ENCODE data around the gene EYS.

EYS gene

GRCh38 chr6:64696053-64696452 is 1011.0 kb downstream of the EYS start:
- no peak for DNase-seq

- no peak for DNase-seq
Measured at GRCh38 chr6:64694356-64694755, 1012.7 kb downstream of the EYS start.

DNA sequence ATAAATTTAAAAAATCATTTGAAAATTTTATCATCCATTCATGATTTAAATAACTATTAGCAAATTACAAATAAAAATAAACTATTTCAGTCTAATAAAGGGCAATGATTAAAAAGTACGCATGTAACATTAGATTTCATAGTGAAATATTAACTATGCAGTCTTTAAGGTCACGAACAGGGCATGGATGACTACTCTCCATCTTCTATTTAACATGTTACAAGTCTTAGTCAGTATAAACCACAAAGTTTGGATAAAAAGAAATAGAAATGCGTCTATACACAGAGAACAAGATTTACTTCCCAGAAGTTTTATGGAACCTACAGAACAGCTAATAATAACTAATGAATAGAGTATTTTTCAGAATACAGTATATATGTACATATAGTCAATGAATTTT is 1016.0 kb downstream of the EYS start:
- DNase-seq, result no peak

GRCh38 chr6:64685401-64685800 is 1021.6 kb downstream of the EYS start:
- no peak for DNase-seq

GRCh38 chr6:64683682-64684081 is 1023.3 kb downstream of the EYS start:
- DNase-seq, result no peak

- DNase-seq, result no peak
Measured at GRCh38 chr6:64681416-64682160, 1025.4 kb downstream of the EYS start.

GRCh38 chr6:64680446-64680845 is 1026.6 kb downstream of the EYS start:
- no peak for DNase-seq

GRCh38 chr6:64679416-64679815 is 1027.6 kb downstream of the EYS start:
- DNase-seq, result no peak

DNA sequence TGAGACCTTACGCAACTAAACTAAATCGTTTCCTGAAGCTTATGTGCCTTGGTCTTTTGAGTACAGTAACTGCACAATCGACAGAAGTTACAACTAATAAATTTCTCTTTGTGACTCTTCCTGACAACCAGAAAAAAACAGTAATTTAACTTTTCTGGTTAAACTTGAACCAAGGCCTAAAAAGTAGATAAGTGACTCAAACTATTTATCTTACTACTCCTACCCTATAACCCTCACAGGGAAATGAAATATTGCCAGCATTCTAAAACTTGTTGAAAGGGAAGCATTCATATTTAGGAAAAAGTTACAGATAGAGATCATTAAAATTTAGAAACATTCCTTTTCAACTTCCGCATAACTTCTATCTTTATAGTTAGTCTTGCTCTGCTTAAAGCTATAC is 1034.4 kb downstream of the EYS start:
- DNase-seq, result no peak

DNA sequence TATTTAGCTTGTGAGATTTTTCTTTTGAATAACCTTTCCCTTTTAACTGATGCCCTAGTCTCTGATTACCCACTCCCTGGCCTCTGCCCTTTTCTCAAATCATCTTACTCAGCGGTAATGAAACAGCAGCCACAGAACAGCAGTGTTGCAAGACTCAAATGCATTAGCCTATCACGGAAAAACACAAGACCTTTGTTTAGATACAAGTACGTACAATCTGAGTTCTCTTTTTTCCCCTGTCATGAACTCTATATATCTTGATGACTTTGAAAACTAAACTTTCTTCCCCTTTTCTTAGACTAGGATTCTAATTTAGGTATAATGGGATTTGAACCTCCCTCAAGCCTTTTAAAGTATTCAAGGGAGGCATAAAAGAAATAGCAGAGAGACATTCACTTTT is 1034.9 kb downstream of the EYS start:
- DNase-seq, result no peak

- no peak for DNase-seq
Measured at GRCh38 chr6:64665137-64665536, 1041.9 kb downstream of the EYS start.

- no peak for DNase-seq
Measured at GRCh38 chr6:64664480-64664879, 1042.5 kb downstream of the EYS start.

- DNase-seq, result peak; percentile 16
Measured at GRCh38 chr6:64644024-64644423, 1063.0 kb downstream of the EYS start.

DNA sequence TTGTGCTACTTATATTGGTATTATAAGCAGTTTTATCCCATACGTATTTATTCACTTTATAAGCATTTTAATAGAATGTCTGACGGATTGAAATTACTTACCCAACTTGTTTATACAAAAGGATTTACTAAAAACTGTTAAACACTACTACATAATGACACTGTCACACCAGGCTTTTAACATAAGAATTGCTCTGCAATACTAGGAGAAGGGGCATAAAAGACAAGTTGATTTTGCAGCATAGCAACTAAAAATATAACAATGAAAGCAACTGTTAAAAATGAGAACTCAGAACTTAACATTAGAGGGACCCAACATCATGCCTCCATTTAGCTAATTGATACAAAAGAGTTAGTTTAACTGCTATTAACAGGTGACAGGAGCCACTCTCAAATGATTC is 1076.1 kb downstream of the EYS start:
- DNase-seq, result no peak

GRCh38 chr6:64622944-64623343 is 1084.1 kb downstream of the EYS start:
- no peak for DNase-seq

- DNase-seq, result no peak
Measured at GRCh38 chr6:64602993-64603392, 1104.0 kb downstream of the EYS start.

DNA sequence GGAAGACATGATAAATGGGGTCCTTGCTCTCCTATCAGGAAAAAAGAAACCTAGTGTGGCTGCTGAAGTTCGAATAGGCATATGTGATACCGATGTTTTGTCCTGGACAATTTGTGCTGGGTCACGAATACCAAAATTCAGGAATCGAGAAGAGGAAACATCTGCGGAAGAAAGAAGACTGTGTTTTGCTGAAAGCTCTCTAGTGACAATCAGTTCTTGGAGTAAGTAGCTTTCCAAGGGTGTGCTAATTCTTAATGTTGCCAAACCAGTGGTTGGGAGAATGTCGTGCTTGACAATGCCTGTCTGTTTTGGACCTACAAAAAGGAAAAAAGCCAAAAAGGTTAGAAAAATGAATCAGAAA is 1115.4 kb downstream of the EYS start:
- DNase-seq, result no peak

GRCh38 chr6:64590965-64591675 is 1115.9 kb downstream of the EYS start:
- DNase-seq, result peak; percentile 43

DNA sequence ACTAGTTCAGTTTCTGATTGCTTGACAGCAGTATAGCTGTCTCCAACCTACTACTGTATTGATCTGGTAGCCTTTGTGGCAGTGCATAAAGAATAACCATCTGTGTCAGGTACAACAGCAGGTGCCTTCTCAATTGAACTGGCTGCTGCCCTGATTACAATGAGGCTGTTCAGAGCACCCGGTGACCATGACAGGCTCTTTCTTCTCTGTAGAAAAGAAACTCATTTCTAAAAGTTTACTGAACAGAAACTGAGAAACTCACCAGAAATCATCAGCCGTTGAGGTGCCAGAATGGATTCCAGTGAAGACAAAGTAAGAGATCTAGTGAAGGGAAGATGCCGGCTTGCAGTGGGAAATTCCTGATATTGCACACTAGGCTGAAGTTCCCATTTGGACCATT is 1117.1 kb downstream of the EYS start:
- no peak for DNase-seq

- DNase-seq, result no peak
Measured at GRCh38 chr6:64580346-64580745, 1126.7 kb downstream of the EYS start.

- peak; percentile 82 for DNase-seq
Measured at GRCh38 chr6:64553249-64553786, 1153.7 kb downstream of the EYS start.

DNA sequence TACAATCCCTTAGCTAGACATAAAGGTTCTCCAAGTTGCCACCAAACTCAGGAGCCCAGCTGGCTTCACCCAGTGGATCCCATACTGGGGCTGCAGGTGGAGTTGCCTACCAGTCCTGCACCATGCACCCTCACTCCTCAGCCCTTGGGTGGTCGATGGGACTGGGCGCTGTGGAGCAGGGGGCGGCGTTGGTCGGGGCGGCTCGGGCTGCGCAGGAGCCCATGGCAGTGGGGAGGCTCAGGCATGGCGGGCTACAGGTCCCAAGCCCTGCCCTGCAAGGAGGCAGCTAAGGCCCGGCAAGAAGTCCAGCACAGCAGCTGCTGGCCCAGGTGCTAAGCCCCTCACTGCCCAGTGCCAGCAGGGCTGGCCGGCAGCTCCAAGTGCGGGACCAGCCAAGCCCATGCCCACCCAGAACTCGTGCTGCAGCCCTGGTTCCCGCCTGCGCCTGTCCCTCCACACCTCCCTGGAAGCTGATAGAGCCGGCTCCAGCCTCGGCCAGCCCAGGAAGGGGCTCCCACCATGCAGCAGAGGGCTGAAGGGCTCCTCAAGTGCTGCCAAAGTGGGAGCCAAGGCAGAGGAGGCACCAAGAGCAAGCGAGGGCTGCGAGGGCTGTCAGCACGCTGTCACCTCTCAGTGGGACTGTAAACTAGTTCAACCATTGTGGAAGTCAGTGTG is 1159.3 kb downstream of the EYS start:
- no peak for DNase-seq

- no peak for DNase-seq
Measured at GRCh38 chr6:64539917-64540316, 1167.1 kb downstream of the EYS start.

DNA sequence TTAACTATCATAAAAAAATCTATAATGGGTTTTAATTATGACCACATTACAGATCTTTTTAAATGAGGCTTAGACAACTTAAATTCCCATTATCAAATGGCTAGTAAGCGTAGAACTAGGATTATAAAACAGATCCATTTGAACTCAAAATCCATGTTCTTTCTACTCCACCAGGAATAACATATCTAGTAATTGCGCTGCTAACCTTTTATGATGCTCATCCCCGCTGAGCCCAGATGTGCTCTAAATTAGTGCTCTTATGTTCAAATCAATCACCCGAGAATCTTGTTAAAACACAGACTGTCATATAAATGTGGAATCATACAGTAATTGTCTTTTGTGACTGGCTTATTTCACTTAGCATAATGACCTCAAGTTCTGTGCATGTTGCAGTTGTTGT is 1168.3 kb downstream of the EYS start:
- no peak for DNase-seq
